NCI-H82 treated with DMSO at 0.1 percent for 48 hours (cell line): ENCODE measurements around the gene ZDHHC12.
"Not testable (repeated sequence)": the region's sequence is repeated elsewhere in the genome, so short reads cannot be mapped to it uniquely, and the experiment has no call there.

Source experiments
- DNase-seq: peaks from one replicate; lab custom pipeline; 2025; ENCODE audit not compliant: unreplicated experiment; lab: John Stamatoyannopoulos, UW

ZDHHC12 gene

GRCh38 chr9:128712451-128713410, 11.2 kb downstream of the ZDHHC12 start:
- DNase-seq: no peak

- no peak for DNase-seq
These were observed 16.5 kb downstream of the ZDHHC12 start for GRCh38 chr9:128707446-128707845.

GRCh38 chr9:128706671-128707381, 17.1 kb downstream of the ZDHHC12 start:
- DNase-seq: no peak

- no peak for DNase-seq
These were observed 17.9 kb downstream of the ZDHHC12 start for GRCh38 chr9:128706045-128706444.

GRCh38 chr9:128705051-128705965, 18.6 kb downstream of the ZDHHC12 start:
- DNase-seq: no peak

- no peak for DNase-seq
These were observed 19.6 kb downstream of the ZDHHC12 start for GRCh38 chr9:128704356-128704670.

GRCh38 chr9:128703616-128704355, 20.1 kb downstream of the ZDHHC12 start:
- DNase-seq: no peak

- no peak for DNase-seq
These were observed 20.8 kb downstream of the ZDHHC12 start for GRCh38 chr9:128702949-128703615.

- DNase-seq: no peak
These were observed 21.4 kb downstream of the ZDHHC12 start, which contains the start of gene PKN3 for GRCh38 chr9:128702445-128702948. TSS of gene PKN3 (plus strand) at chr9:128702503. CDS start at chr9:128702916, 413 bp downstream.

GRCh38 chr9:128701227-128701854, 22.6 kb downstream of the ZDHHC12 start:
- DNase-seq: no peak

- not testable (repeated sequence) for DNase-seq
These were observed 24.7 kb downstream of the ZDHHC12 start for GRCh38 chr9:128699096-128699795.

GRCh38 chr9:128696923-128697707, 26.8 kb downstream of the ZDHHC12 start:
- DNase-seq: no peak

- DNase-seq: no peak
These were observed 29.6 kb downstream of the ZDHHC12 start for GRCh38 chr9:128694344-128694743.

- not testable (repeated sequence) for DNase-seq
These were observed 30.2 kb downstream of the ZDHHC12 start for GRCh38 chr9:128693738-128694137.

- DNase-seq: no peak
These were observed 33.3 kb downstream of the ZDHHC12 start for GRCh38 chr9:128690684-128691034.

- DNase-seq: no peak
These were observed 33.9 kb downstream of the ZDHHC12 start for GRCh38 chr9:128689820-128690683.

- DNase-seq: no peak
These were observed 34.6 kb downstream of the ZDHHC12 start for GRCh38 chr9:128689293-128689774.
